HEK293 (cell line): ENCODE results near the gene WASF1.

Source experiments
- YY1 ChIP-seq: fragments of 450-650 bp; formaldehyde crosslinking; IDR thresholded peaks from 2 replicates; pipeline ENCODE4 v1.5.1; 2018; ENCODE audit warnings: missing biosample characterization, missing genetic modification characterization
- TF ChIP-seq, protein P1 (sequence below): fragments of 450-650 bp; formaldehyde crosslinking; IDR thresholded peaks from 2 replicates; pipeline ENCODE4 v1.5.1; 2016; ENCODE audit warnings: missing biosample characterization, missing genetic modification characterization

DNA sequence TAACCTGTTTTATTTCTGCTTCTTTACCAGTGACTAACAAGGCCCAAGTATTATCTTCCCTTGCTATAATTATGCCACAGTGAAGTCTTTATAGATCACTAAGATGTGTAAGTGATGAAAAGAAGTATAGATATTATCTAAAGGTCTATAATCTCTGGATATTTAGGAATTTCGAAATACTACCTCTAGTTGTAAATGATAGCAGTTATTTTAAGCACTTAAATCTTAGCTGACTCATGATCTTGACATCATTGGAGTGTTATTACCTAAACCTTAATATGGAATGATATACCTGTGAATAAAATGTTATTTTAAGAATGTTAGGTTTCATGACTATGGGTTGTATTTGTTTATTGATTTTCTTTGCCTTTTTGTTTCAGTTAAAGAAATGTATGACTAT lies 32.3 kb upstream of the WASF1 start:
- TF ChIP-seq, protein P1, sequence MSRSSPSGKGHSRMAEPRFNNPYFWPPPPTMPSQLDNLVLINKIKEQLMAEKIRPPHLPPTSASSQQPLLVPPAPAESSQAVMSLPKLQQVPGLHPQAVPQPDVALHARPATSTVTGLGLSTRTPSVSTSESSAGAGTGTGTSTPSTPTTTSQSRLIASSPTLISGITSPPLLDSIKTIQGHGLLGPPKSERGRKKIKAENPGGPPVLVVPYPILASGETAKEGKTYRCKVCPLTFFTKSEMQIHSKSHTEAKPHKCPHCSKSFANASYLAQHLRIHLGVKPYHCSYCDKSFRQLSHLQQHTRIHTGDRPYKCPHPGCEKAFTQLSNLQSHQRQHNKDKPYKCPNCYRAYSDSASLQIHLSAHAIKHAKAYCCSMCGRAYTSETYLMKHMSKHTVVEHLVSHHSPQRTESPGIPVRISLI (tag by site-specific recombination) = no peak
- TF ChIP-seq YY1 (tag by site-specific recombination) = no peak
